HepG2 (cell line): ENCODE data around the gene IGF2BP1. TPM values are rescaled to one million over a fixed set of nuclear protein-coding genes. Genes with fewer than 3 reads are reported as not detected.

Experiments used
- ARNT ChIP-seq: fragments of 450-650 bp; IDR thresholded peaks from 2 replicates; pipeline ENCODE4 v1.6.1; 2017
- BHLHE40 ChIP-seq: IDR thresholded peaks from 2 replicates; pipeline ENCODE4 v1.6.1; 2011; ENCODE audit warnings: low read length, improper control_type of control experiment
- CREB1 ChIP-seq, 2 experiments: fragments of 450-650 bp in 1 of 2; IDR thresholded peaks; 2 replicates each; pipeline ENCODE4 v1.6.1; 2016 to 2017; ENCODE audit warnings: control low read depth in 1 of 2, mild to moderate bottlenecking in 1 of 2, missing compliant biosample characterization in 1 of 2, missing genetic modification characterization in 1 of 2
- FOXJ3 ChIP-seq: sonication (generic); formaldehyde crosslinking; IDR thresholded peaks from 2 replicates; pipeline ENCODE4 v1.4.0; 2020; ENCODE audit warnings: missing genetic modification reagents, mild to moderate bottlenecking, borderline replicate concordance
- HDAC1 ChIP-seq: sonication (generic); formaldehyde crosslinking; IDR thresholded peaks from 2 replicates; pipeline ENCODE4 v1.5.1; 2020; ENCODE audit warnings: mild to moderate bottlenecking, missing genetic modification reagents
- IRF2 ChIP-seq: IDR thresholded peaks from 2 replicates; pipeline ENCODE4 v1.6.1; 2018; ENCODE audit warnings: missing genetic modification reagents, missing compliant biosample characterization
- NBN ChIP-seq: fragments of 450-650 bp; conservative IDR thresholded peaks from 2 replicates; pipeline ENCODE4 v1.6.1; 2017
- RBM22 ChIP-seq: fragments of 200-400 bp; formaldehyde crosslinking; optimal IDR thresholded peaks from 2 replicates; pipeline ENCODE3; 2017; ENCODE audit warnings: mild to moderate bottlenecking, low read length, moderate library complexity
- SAP130 ChIP-seq: IDR thresholded peaks from 2 replicates; pipeline ENCODE4 v1.6.1; 2016; ENCODE audit warnings: low read depth
- SIN3A ChIP-seq: IDR thresholded peaks from 2 replicates; pipeline ENCODE4 v1.6.1; 2011; ENCODE audit warnings: low read depth, mild to moderate bottlenecking, control low read depth, low read length, borderline replicate concordance
- ZBTB21 ChIP-seq: sonication (generic); formaldehyde crosslinking; IDR thresholded peaks from 2 replicates; pipeline ENCODE4 v1.4.0; 2020; ENCODE audit warnings: missing genetic modification reagents
- ZNF317 ChIP-seq: sonication (generic); formaldehyde crosslinking; IDR thresholded peaks from 2 replicates; pipeline ENCODE4 v1.5.0; 2020; ENCODE audit warnings: mild to moderate bottlenecking, missing genetic modification reagents
- ZNF407 ChIP-seq: sonication (generic); formaldehyde crosslinking; IDR thresholded peaks from one replicate; pipeline ENCODE4 v1.5.1; 2020; ENCODE audit warnings: mild to moderate bottlenecking, missing genetic modification reagents; ENCODE audit errors: not compliant biosample characterization
- ZNF441 ChIP-seq: sonication (generic); formaldehyde crosslinking; IDR thresholded peaks from 2 replicates; pipeline ENCODE4 v1.7.0; 2021; ENCODE audit warnings: missing genetic modification reagents, borderline replicate concordance
- ZNF646 ChIP-seq: sonication (generic); formaldehyde crosslinking; IDR thresholded peaks from 2 replicates; pipeline ENCODE4 v1.9.0; 2021; ENCODE audit warnings: mild to moderate bottlenecking, missing genetic modification reagents
- ZNF740 ChIP-seq: sonication (generic); formaldehyde crosslinking; IDR thresholded peaks from 2 replicates; pipeline ENCODE4 v1.4.0; 2020; ENCODE audit warnings: missing genetic modification reagents
- ZNF781 ChIP-seq: sonication (generic); formaldehyde crosslinking; IDR thresholded peaks from 2 replicates; pipeline ENCODE4 v1.5.1; 2020; ENCODE audit warnings: borderline replicate concordance, mild to moderate bottlenecking, missing genetic modification reagents; ENCODE audit errors: not compliant biosample characterization
- polyA plus RNA-seq, 8 experiments: library from polyadenylated mRNA; depleted of rRNA in 3 of 8; stranded (reverse) in 7 of 8; unstranded in 1 of 8; fragments of >200 nt; fragmentation: Illumina TruSeq in 4 of 8; extraction: Trizol in 4 of 8; gene quantifications; 2 replicates each; pipeline versions ENCODE4 v1.2.1 to v1.2.3, GENCODE V29; 2011 to 2016; ENCODE audit warnings: low read depth in 4 of 8, missing spikeins in 1 of 8, mixed read lengths in 1 of 8; ENCODE audit not compliant: insufficient read depth in 1 of 8
- total RNA-seq, 5 experiments: library from RNA; depleted of rRNA; stranded (reverse); fragments of >200 nt; fragmentation: Illumina TruSeq; extraction: Trizol; gene quantifications; 2 replicates each; pipeline ENCODE4 v1.2.3, GENCODE V29; 2016; ENCODE audit warnings: low read depth in 1 of 5

IGF2BP1 gene
- total and polyA plus RNA-seq, 2 of the 13 experiments (the other 11 are each of a cell fraction or from before 2014, with no cell fraction given), result 29.7 to 75.1 TPM

GRCh38 chr17:49067163-49067562 is 70.0 kb downstream of the IGF2BP1 start (continued):
- TF ChIP-seq SIN3A (no peak), BHLHE40 (no peak), RBM22 (no peak), ZNF740 (CRISPR knock-in tag) (no peak), IRF2 (CRISPR knock-in tag) (no peak), ARNT (no peak), HDAC1 (CRISPR knock-in tag) (peak; percentile 5; the same call in 1 of the 2 replicates), ZNF781 (CRISPR knock-in tag) (no peak), ZNF407 (CRISPR knock-in tag) (no peak), CREB1 (IDR thresholded peaks at IDR 0.05) (no peak), CREB1 (CRISPR knock-in tag; IDR thresholded peaks at IDR 0.05) (peak; percentile 53), FOXJ3 (no peak), ZNF317 (CRISPR knock-in tag) (no peak), NBN (no peak), ZNF646 (no peak), ZBTB21 (no peak), ZNF441 (CRISPR knock-in tag) (no peak), SAP130 (CRISPR knock-in tag) (peak; percentile 21; the same call in 1 of the 2 replicates)
